Astrocyte of the spinal cord (primary cell): ENCODE results near the gene MYRIP.

Source experiments
- DNase-seq: peaks from one replicate; pipeline ENCODE4 v3.0.0; 2011; ENCODE audit warnings: low read depth, low spot score
- H3K4me3 ChIP-seq: 2 replicates; pipeline ENCODE4 v1.5.1; 2011; ENCODE audit warnings: low read depth, mild to moderate bottlenecking, low read length, moderate library complexity
- CTCF ChIP-seq: IDR thresholded peaks from 2 replicates; pipeline ENCODE4 v1.5.1; 2012; ENCODE audit warnings: low read depth, mild to moderate bottlenecking, low read length, inconsistent platforms
- in situ Hi-C: cut with HindIII; loops from 2 replicates; pipeline ENCODE4 v1.10.0; 2017; ENCODE audit warnings: low sequenced_read_pairs

The MYRIP gene

GRCh38 chr3:39805650-39806049 is 3.8 kb upstream of the MYRIP start:
- in situ Hi-C loops, result no loop called here
- no peak overlapping the region for H3K4me3 ChIP-seq
- no peak for DNase-seq
- no peak for TF ChIP-seq CTCF

GRCh38 chr3:39806820-39807219 is 2.6 kb upstream of the MYRIP start:
- TF ChIP-seq CTCF, result no peak
- H3K4me3 ChIP-seq, result no peak overlapping the region
- in situ Hi-C loops, result no loop called here
- DNase-seq, result no peak

- no peak for TF ChIP-seq CTCF
- DNase-seq, result no peak
- H3K4me3 ChIP-seq, result peak overlapping the region; percentile 22
- in situ Hi-C loops, result no loop called here
These were observed 785 bp upstream of the MYRIP start for GRCh38 chr3:39808467-39809180.

GRCh38 chr3:39809995-39810595 is 686 bp downstream of the MYRIP start:
- in situ Hi-C loops, result no loop called here
- DNase-seq, result no peak
- H3K4me3 ChIP-seq, result peak overlapping the region; percentile 10
- no peak for TF ChIP-seq CTCF

- DNase-seq, result no peak
- TF ChIP-seq CTCF, result no peak
- in situ Hi-C loops, result no loop called here
- H3K4me3 ChIP-seq, result no peak overlapping the region
These were observed 1.3 kb downstream of the MYRIP start for GRCh38 chr3:39810647-39811161.

- no peak for DNase-seq
- no peak overlapping the region for H3K4me3 ChIP-seq
- in situ Hi-C loops, result no loop called here
- no peak for TF ChIP-seq CTCF
These were observed 2.2 kb downstream of the MYRIP start for GRCh38 chr3:39811561-39811960.
